TTC549 (cell line): ENCODE data around the gene SLIT1.

Experiments used
- FAIRE-seq: peaks from 2 replicates; lab custom pipeline; 2012; peaks lifted over from hg19 to GRCh38; lab: Jason Lieb, UNC

Gene SLIT1

GRCh38 chr10:97138846-97139245 lies 46.9 kb downstream of the SLIT1 start:
- FAIRE-seq, result no peak

GRCh38 chr10:97138174-97138573 lies 47.6 kb downstream of the SLIT1 start:
- no peak for FAIRE-seq

GRCh38 chr10:97136756-97137155 lies 49.0 kb downstream of the SLIT1 start:
- no peak for FAIRE-seq

GRCh38 chr10:97135464-97135863 lies 50.3 kb downstream of the SLIT1 start:
- FAIRE-seq, result no peak

GRCh38 chr10:97134983-97135382 lies 50.8 kb downstream of the SLIT1 start:
- FAIRE-seq, result no peak

- no peak for FAIRE-seq
Measured at GRCh38 chr10:97134110-97134509, 51.6 kb downstream of the SLIT1 start.

GRCh38 chr10:97132273-97132672 lies 53.5 kb downstream of the SLIT1 start:
- no peak for FAIRE-seq

GRCh38 chr10:97131666-97132065 lies 54.1 kb downstream of the SLIT1 start:
- FAIRE-seq, result no peak

- no peak for FAIRE-seq
Measured at GRCh38 chr10:97131181-97131628, 54.6 kb downstream of the SLIT1 start.

GRCh38 chr10:97129666-97130065 lies 56.1 kb downstream of the SLIT1 start:
- no peak for FAIRE-seq

- no peak for FAIRE-seq
Measured at GRCh38 chr10:97128516-97129154, 57.1 kb downstream of the SLIT1 start.

GRCh38 chr10:97128039-97128492 lies 57.7 kb downstream of the SLIT1 start:
- FAIRE-seq, result no peak

- no peak for FAIRE-seq
Measured at GRCh38 chr10:97127509-97127908, 58.2 kb downstream of the SLIT1 start.

- no peak for FAIRE-seq
Measured at GRCh38 chr10:97124211-97124610, 61.5 kb downstream of the SLIT1 start.

- no peak for FAIRE-seq
Measured at GRCh38 chr10:97123765-97124164, 62.0 kb downstream of the SLIT1 start.

GRCh38 chr10:97121041-97121440 lies 64.7 kb downstream of the SLIT1 start:
- FAIRE-seq, result no peak

- no peak for FAIRE-seq
Measured at GRCh38 chr10:97120370-97120769, 65.4 kb downstream of the SLIT1 start.

- FAIRE-seq, result no peak
Measured at GRCh38 chr10:97119058-97119745, 66.6 kb downstream of the SLIT1 start.

GRCh38 chr10:97117372-97117771 lies 68.4 kb downstream of the SLIT1 start:
- FAIRE-seq, result no peak

- no peak for FAIRE-seq
Measured at GRCh38 chr10:97116462-97117162, 69.1 kb downstream of the SLIT1 start.

GRCh38 chr10:97115846-97116245 lies 69.9 kb downstream of the SLIT1 start:
- FAIRE-seq, result no peak

GRCh38 chr10:97111615-97112014 lies 74.1 kb downstream of the SLIT1 start:
- FAIRE-seq, result no peak

GRCh38 chr10:97109547-97109946 lies 76.2 kb downstream of the SLIT1 start:
- no peak for FAIRE-seq
